Fibroblast of the aortic adventitia (primary cell): ENCODE data around the gene MEP1A. TPM values are rescaled to one million over a fixed set of nuclear protein-coding genes. Genes with fewer than 3 reads are reported as not detected.
A peak's percentile ranks its signal among the peaks of the same experiment; 100 is the strongest.
"Not testable (repeated sequence)": the region's sequence is repeated elsewhere in the genome, so short reads cannot be mapped to it uniquely, and the experiment has no call there.

Experiments
- DNase-seq: peaks from one replicate; pipeline ENCODE4 v3.0.0-alpha.2; 2010; ENCODE audit warnings: low read depth
- H3K4me3 ChIP-seq: 2 replicates; pipeline ENCODE4 v1.5.1; 2011; ENCODE audit warnings: low read depth, mild to moderate bottlenecking, control low read depth, low read length, moderate library complexity
- CTCF ChIP-seq: IDR thresholded peaks from 2 replicates; pipeline ENCODE4 v1.5.1; 2011; ENCODE audit warnings: mild to moderate bottlenecking, low read length, control low read depth, inconsistent platforms; ENCODE audit not compliant: insufficient read depth
- total RNA-seq: library from RNA; depleted of rRNA; stranded (reverse); fragments of >200 nt; gene quantifications from 2 replicates; pipeline ENCODE4 v1.2.3, GENCODE V29; 2012; ENCODE audit warnings: low replicate concordance

MEP1A gene
- total RNA-seq, 1 donor = not detected

DNA sequence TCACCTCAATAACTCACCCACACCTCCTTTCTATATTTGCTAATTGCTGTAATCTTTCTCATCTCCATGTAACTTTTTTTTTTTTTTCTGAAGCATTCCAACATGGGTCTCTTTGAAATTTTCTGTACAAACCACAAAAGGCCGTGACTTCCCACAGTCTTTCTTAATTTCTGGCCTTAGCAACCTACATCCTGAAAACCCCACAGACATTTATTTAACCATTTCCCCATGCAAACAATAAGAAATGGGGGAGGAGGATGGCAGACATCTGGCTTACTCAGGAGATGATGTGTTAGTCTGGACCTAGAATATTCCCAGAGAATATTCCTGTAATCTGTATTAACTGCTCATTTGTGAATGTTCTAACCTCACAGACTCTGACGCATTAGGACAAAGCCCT lies 57.6 kb downstream of the MEP1A start:
- TF ChIP-seq CTCF = no peak
- H3K4me3 ChIP-seq = no peak overlapping the region
- DNase-seq = no peak

DNA sequence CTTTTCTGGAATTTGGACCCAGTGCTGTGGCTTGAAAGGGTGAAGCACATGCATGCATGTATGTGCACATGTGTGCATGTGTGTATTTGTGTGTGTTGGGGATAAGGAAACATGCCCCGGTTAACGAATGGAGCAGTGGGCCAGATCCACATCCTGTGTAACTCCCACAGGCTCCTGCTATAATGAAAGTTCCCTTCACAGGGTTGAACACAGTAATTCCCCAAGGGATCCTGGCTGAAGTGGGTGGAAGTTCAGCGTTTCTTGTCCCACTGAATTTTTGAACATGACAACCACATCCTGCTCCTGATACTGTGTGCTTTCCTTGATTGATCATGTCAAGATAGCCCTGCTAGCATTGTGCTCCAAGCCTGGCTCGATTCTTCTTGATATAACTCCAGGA lies 58.4 kb downstream of the MEP1A start:
- not testable (repeated sequence) for DNase-seq, H3K4me3 ChIP-seq

DNA sequence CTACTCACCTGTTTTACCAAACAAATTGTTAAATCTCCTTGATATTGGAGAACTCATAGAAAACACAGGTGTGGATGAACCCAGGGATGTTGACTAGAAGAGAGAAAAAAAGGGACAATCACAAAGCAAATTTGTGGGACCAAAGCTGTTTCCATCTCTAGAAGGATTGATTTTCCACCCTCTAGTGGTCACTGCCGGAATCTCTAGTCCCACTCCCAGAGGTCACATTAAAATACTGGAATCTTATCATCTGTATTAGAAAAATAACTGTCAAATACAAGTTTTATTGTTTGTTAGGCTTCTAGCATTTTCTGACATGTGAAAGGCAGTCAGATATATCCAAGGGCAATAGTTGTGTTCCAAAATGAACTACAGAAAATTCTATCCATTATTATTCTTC lies 62.8 kb downstream of the MEP1A start:
- DNase-seq = peak; percentile 37
- not testable (repeated sequence) for H3K4me3 ChIP-seq
- TF ChIP-seq CTCF = peak; percentile 79

- no peak overlapping the region for H3K4me3 ChIP-seq
- DNase-seq = no peak
- no peak for TF ChIP-seq CTCF
Measured at GRCh38 chr6:46862381-46862780, 69.2 kb downstream of the MEP1A start.

DNA sequence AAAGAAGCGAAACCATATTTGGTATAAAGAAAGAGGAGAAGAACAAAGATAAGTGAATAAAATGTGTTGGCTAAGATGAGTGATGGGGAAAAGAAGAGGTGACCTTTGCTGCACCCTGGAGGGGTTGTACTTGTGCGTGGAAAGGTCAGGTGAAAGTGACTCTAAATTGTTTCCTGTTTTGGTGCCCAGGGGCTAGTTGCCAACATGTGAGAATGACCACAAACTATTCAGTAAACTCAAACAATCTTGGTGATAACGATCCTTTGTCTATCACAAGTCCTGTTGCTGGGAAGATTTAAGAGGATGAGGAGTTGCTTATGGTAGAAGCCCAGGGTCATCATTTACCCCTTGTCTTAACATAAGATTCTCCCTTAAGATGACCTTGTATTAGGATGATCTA lies 70.6 kb downstream of the MEP1A start:
- no peak overlapping the region for H3K4me3 ChIP-seq
- no peak for DNase-seq
- no peak for TF ChIP-seq CTCF

- no peak for TF ChIP-seq CTCF
- H3K4me3 ChIP-seq = no peak overlapping the region
- no peak for DNase-seq
Measured at GRCh38 chr6:46865221-46865620, 72.0 kb downstream of the MEP1A start.

- no peak overlapping the region for H3K4me3 ChIP-seq
- TF ChIP-seq CTCF = no peak
- DNase-seq = no peak
Measured at GRCh38 chr6:46867411-46867810, 74.2 kb downstream of the MEP1A start.
